Measurements from ENCODE around the gene RFX8.
"Not testable (repeated sequence)": the region's sequence is repeated elsewhere in the genome, so short reads cannot be mapped to it uniquely, and the experiment has no call there.

The RFX8 gene

DNA sequence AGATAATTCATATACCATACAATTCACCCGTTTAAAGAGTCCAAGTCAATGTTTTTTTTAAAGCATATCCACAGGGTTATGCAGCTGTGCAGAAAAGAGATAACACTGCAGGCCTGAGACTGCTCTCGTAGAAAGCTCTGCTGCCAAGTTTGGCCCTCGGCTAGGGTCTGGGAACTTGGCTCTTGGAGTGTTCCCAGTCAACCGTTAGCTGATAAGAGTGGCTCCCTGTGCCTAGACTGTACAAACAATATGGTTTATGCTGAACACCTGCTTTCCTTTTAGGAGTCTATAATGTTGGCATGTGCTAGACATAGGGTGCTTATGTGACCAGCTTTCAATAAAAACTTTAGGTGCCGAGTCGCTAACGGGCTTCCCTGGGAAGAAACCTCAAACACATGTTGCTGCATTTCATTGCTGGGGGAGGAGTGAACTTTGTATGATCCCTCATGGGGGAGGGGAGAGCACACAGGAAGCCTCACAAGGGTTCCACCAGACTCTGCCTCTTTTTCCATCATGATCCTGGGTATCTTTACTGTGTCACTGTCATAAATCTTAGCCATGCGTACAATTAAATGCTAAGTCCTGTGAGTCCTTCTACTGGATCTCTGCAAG, 34.7 kb downstream of the RFX8 start:
- no peak for DNase-seq

DNA sequence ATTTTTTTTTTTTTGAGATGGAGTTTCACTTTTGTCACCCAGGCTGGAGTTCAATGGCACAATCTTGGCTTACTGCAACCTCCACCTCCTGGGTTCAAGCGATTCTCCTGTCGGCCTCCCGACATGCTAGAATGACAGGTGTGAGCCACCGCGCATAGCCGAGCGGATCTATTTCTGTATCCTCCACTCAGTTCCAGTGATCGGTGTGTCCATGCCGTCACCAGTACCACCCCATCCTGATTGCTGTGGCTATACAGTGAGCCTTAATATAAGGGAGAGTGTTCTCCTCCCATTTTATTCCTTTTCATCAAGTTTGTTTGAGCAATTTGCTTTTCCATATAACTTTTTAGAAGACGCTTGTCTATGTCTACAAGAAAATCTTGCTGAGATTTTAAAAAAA, 35.2 kb downstream of the RFX8 start:
- no peak for DNase-seq

DNA sequence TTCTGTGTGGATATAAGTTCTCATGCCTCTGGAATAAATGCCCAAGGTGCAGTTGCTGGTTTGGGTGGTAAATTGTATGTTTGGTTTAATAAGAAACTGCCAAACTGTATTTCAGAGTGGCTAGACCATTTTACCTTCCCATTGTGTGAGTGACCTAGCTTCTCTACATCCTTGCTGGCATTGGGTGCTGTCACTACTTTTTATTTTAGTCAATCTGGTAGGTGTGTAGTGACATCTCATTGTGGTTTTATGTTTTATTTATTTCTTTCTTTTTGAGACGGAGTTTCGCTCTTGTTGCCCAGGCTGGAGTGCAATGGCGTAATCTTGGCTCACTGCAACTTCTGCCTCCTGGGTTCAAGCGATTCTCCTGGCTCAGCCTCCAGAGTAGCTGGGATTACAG, 36.4 kb downstream of the RFX8 start:
- not testable (repeated sequence) for DNase-seq

DNA sequence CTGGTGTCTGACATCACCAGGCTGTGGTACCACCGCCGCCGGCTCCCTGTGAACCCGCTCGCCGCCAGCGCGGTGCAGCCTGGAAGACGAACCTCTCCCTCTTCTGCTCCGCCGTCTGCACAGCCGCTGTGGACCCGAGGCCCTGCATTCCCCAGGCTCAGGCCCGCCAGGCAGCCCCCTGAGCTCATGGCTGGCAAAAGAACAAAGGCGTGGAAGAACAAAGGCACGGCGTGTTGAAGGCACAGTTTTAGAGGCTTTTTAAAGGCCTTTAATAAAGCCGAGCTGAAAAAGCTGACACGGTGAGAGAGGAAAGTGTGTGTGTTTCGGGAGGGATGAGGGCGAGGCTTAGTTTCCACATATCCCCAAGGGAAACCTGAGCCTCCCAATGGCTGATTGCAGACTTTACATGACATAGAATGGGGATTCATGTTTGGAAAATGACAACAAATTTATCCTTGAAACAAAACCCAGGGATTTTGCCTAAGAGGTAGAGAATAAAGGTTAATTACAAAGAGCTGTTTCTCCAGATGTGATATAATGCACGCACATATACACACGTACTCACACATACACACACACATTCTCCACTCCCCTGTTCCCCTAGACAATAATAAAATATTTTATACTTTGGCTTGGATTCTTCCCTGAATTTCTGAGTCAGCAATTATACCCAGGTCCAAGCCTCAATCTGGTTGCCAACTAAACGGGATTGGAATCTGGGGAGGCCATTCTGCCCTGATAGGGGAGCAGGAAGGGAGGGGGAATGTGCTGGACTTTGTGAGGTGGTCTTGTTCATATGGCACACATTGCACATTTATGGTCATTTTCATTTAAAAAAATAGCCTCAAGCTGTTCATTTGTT, 39.7 kb downstream of the RFX8 start:
- peak in 3 of 51 donors; percentile 2 to 5 (median 5) for DNase-seq

DNA sequence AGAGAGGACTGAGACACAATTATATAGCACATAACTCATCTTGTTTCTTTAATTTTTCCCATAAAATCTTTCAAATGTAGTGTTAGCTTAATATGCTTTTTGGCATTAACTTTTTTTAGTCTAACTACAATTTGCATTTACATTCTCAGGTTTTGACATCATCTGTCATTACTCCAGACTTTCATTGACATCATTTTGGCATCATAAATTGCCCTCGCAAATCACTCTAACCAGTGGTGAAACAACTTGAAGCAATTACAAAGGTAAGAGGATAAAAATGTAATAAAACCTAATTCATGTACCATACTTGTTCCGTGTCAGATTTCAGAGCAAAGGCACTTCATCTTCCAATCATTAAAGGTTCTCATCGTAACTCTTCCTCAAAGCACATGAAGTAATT, 41.4 kb downstream of the RFX8 start:
- DNase-seq = no peak

DNA sequence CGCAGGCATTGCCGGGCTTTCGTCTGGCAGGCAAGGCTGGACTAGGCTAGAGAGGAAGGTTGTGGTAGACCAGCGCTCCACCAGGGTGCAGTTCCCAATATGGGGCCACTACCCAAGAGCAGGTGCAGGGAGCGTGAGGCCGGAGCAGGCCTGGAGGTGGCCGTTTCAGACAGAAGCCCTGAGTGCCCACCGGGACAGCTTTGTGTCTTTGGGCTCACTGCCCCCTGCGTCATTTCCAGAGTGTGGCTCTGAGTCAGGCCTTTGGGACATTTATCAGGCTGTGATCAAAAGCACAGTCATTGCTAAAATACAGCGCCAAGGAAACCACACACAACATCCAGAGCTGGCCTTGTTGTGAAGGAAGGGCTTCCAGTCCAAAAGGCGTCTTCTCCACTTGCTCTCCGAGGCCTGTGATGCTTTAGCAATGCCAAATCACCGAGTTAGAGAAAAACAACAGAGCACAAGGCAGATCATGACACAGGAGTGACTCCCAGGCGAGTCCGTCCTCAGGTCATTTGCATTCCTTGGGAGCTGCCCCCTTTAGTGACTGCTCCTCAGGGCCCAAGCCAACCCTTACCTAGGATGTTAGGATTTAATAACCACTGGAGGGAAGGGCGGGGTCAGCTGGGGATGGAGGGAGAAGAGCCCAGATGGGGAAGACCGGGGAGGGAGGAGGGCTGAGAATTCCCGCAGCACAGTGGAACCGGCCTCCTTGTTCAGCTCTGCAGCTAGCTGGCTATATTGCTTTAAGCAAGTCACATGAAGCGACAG, 42.3 kb downstream of the RFX8 start:
- DNase-seq = no peak

DNA sequence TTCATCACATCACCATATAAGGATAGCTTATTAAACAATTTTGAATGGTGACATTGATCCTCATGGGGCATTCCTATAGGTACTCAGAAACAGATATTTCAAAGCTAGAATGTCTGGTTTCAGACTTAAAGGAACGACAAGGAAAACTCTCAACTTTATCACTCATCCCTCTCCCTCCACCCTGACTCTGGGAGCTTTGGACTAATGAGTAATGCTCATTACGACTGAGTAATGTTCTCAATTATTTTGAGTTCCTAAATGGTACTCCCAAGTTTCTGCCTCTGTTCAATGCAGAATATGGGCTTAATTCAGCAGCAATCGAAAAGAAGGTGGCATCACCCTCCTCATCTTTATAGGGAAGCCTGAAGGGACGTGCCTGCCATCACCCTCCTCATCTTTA, 43.4 kb downstream of the RFX8 start:
- DNase-seq = no peak

DNA sequence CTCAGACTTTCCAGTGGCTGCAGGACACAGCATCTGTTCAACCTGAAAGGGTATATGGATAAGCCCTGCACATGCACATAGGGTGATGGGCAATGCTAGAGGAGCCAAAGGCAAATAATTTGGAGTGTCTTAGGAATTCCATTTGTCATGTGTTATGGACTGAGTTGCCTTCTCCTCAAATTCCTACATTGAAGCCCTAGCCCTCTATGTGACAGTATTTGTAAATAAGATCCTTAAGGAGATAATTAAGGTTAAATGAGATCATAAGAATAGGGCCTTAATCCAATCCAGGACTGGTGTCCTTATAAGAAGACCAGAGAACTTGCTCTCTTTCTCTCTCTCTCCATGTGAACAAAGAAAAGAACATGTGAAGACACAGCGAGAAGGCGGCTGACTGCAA, 44.8 kb downstream of the RFX8 start:
- no peak for DNase-seq

DNA sequence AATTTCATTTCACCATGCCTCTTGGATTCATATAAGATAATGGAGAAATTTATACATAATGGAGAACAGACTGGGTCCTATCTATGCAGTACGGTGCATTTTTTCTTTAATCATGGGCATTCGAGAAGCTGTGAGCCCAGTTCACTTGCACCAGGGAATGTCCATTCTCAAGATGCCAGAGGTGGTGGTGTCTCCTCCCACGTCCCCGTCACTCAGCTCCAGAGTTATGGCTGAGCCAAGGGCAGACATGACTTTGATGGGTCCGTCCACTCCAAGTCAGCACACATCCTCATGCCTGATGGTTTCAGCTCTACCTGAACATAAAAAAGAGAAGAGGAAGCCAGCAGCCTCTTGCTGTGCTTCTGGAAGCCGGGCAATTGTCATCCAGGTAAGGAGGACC, 45.5 kb downstream of the RFX8 start:
- no peak for DNase-seq

DNA sequence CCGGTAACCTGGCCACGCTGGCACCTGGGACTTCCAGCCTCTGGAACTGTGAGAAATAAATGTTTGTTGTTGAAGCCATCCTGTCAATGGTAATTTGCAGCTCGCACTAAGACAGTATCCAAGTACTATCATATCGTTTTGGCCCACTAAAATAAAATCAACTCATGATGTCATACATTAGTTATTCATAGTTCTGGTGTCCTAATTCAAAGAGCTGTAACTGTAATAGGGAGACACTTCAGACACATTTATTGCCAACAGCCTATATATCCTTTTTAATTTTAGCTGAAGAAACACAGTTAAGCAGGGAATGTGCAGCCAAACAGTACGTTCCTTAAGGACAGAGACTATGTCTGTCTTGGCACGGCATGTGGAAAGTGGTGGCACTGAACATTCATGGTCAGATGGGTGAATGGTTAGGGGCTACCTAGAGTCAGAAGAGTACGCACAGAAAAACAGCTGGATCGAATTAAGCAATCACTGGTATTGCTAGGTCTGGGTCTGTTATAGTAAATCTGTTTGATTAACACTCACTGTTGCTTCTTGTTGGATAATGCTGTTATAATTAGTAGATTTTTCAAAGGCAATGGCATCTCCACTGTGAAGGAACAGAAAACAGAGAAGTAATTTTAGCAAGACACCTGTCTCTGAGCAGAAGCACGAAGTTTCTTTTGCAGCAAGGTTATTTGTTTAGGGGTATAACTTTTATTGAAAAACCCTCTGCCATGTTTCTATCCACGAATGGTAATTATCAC, 46.3 kb downstream of the RFX8 start:
- DNase-seq = peak in 1 of 51 donors; percentile 12

DNA sequence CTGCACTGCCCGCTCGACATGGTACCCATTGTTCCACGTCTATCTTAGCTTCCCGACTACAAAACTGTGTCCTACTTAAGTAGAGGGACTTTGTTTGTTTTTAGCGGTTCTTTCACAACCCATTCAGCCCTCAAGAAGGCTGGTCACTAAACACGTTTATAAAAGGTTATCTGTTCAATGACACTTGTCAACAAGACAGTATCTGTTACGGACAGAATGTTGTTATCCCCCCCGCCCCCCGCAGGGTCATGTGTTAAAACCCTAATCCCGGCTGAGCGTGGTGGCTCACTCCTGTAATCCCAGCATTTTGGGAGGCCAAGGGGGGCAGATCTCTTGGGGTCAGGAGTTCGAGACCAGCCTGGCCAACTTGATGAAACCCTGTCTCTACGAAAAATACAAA, 47.2 kb downstream of the RFX8 start:
- DNase-seq = no peak

DNA sequence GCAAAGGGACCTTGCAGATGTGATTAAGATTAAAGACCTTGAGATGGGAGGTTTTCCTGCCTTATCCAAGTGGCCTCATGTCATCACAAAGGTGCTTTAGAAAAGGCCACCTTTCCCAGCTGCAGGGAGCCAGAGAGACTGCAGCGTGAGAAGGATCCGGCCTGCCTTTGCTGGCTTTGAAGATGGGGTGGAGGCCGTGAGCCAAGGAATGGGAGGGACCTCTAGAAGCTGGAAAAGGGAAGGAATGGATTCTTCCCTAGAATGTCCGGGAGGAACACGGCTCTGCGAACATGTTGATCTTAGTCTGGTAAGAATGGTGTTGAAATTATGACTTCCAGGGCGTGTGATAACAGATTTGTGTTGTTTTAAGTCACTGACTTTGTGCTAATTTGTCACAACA, 47.7 kb downstream of the RFX8 start:
- DNase-seq = no peak

DNA sequence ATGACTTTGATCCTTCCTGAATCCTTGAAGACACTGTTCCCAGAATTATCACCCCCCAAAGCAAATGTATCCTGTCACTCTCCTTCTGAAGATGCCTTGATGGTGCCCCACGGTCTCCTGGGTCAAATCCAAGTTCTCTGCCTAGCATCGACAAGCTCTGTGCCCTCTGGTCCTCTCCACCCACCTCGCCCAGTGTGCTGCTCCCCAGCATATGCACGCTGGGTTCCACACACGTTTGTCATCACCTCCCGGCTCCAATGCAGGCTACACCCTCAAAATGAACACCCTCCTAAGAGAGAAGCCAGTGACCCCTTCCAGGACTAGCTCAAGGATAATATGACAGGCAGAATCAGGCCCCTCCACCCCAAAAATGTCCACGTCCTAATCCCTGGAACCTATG, 48.1 kb downstream of the RFX8 start:
- no peak for DNase-seq

DNA sequence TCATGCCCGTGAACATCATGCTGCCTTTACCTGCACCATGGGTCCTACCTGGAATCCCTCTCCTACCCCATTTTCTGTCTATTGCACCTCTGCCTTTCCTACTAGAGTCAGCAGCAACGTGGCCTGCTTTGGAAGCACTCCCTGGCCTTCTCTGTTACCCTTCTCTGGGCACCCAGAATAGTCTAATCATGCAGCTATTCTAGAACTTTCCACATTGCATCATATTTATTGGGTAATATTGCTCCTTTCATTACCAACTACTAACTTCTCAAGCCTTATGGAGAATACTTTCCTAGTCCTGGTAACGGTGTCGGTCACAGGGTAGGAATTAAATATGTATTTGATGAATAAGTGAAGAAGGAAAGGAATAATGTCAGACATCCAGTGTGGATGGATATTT, 54.3 kb downstream of the RFX8 start:
- DNase-seq = no peak

DNA sequence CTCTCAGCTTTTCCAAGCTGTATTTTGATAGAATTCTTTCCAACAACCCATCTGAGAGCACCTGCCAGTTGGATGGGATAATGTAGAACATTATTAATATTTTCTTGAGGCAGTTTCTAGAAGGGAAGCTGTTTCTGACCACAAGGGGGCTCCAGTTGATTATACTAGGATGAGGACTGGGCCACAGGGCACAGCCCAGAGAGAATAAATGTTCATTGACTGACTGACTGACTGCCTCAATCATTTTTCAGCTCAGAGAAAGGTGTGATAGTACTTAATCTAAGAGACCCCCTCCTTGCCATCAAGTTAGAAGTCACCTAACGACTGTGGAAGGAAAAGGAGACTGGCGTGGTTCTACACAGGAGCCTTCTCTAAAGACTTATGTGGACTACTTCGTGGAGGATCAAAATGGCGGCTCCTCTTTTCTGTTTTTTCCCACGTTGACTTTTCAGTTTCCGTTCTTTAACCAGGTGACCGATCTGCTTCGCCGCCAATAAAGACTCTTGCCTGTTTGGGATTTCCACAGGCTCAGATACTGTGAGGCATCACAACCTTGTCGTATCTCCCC, 55.7 kb downstream of the RFX8 start:
- peak in 10 of 51 donors; percentile 1 to 31 (median 12) for DNase-seq

DNA sequence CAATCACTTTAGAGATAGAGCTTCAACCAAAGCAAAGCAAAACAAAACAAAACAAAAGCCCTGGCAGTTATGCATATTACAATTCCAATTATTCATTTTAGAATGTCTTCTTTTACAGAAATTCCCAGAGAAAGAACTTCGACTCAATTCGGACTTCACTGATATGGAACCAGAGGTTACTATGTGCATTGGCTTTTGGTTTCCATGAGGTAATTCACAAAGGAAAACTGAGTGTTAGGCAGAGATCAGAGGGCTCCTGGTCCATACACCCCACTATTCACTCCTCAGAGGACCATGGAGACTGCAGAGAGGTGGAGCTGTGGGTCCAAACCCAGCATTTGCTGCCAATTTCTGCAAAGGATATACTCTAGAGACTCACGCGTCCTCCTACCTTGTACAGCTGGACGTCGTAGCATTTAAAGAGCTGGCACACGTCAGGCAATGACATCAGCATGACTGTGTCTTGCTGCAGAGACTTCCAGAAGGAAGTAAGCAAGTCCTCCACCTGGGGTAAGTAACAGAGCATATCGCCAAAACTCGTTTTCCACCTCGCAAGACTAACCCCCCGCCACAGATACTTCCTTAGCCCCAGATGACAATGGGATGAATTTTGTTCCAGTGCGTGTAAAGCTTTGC, 56.3 kb downstream of the RFX8 start:
- no peak for DNase-seq

DNA sequence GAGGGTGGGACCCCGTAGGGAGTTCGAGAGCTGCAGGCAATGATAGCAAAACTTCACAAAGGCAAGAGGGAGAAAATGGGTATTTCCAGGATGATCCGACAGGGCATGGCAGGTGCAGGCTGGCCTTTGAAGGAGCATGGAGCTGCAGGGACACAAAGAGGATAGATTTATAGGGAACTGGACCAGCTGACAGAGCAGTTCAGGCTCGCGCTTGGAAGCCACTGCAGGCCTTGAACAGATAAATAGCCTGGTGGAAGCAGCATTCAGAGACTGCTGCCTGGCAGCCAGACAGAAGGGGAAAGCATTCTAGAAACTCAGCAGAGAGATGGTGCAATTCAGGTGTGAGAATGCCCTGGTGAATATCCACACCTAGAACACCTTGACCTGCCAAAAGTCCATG, 58.3 kb downstream of the RFX8 start:
- no peak for DNase-seq

DNA sequence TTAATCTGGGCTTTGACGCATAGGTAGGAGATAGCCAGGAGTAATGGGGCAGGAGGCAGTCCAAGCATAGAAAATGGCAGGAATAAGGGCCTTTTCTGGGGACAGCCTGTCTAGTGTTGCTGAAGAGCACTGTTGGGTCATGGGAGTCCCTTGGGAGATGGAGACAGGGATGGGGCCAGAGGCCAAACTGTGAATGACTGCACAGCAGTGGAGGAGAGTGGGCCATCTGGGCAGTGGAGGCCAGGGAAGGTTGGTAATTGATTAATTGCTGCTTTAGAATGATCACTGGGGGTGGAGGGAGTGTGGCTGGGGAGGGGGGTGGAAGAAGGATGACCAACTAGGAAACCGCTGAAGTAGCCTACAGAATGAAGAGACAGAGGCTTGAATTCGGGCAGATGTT, 59.0 kb downstream of the RFX8 start:
- DNase-seq = no peak

DNA sequence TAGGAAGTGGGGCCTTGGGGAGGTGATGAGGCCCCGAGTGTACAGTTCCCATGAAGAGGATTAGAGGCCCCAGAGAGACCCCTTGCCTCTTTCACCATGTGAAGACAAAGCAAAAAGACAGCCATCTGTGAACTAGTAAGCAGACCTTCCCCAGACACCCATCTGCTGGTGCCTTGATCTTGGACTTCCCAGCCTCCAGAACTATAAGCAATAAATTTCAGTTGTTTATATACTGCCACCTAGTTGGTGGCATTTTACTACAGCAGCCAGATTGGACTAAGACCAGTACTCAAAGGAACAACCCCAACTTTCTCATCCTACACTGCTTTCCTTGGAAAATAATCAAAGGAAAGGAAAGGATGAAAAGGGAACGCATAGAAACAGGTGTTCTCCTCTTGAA, 59.7 kb downstream of the RFX8 start:
- no peak for DNase-seq

DNA sequence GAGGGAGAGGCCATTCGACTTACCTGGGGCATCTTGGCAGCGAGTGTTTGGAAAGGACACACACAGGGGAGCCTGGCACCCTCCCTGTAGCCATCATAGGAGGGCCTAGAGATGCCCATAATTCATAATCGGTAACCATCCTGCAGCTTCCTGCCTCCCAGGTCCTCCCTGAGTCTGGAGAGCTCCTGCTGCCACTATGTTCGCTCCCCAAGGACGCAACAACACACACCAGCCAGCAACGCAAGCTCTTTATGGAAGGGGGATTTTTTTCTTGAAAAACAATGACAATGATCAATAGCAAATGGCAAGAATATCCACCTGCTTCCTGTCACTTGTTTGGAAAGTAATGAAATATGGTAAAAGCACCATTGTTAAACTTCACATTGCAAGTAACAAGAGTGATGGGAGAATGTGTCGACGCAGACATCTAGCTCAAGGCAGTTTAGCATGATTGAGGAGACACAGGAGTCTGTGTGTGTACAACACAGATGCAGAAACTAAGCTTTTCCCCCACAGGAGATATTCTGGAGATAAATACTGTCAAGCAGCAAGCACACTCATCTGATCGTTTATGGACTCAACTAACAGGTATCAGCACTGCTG, 62.7 kb downstream of the RFX8 start:
- DNase-seq = no peak

DNA sequence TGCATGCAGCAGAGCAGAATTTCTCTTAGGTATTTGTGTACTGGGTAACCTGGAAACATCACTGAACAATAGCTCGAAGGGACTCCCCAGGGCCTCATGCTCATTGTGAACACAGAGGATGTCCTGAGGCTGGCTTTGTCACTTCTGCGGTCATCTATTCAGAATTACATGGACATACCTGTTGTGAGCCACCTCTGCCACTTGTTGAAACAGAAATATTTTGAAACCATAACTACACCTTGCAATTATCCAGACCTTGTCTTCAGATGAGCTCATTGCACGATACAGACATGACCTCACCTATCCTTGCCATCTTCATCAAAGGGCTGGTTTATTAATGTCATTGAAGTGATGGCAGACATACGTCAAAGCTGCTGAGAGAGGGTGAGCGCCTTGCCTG, 64.2 kb downstream of the RFX8 start:
- DNase-seq = no peak
